ENCODE measurements around the gene TICAM1.

GRCh38 chr19:4800591-4801081 is 30.9 kb downstream of the TICAM1 start:
- TF ChIP-seq POLR2A (IDR thresholded peaks at IDR 0.05; ENCODE audit: low read depth, low read length) (no peak), POLR2AphosphoS5 (IDR thresholded peaks at IDR 0.05; ENCODE audit: low read depth, low read length) (no peak), TAF1 (IDR thresholded peaks at IDR 0.05; ENCODE audit: low read depth, low read length) (no peak)

Data from GM12891 (cell line).